ENCODE data around the gene TEK.
A peak's percentile ranks its signal among the peaks of the same experiment; 100 is the strongest.

Gene TEK

GRCh38 chr9:27258662-27259061, 149.6 kb downstream of the TEK start:
- no peak for DNase-seq

GRCh38 chr9:27260789-27261516, 151.9 kb downstream of the TEK start:
- DNase-seq = no peak

GRCh38 chr9:27261517-27262211, 152.6 kb downstream of the TEK start:
- no peak for DNase-seq

- no peak for DNase-seq
Observed at GRCh38 chr9:27272103-27272502, 163.1 kb downstream of the TEK start.

GRCh38 chr9:27273186-27273585, 164.2 kb downstream of the TEK start:
- no peak for DNase-seq

GRCh38 chr9:27276193-27277030, 167.4 kb downstream of the TEK start:
- peak; percentile 16 for DNase-seq

GRCh38 chr9:27278374-27278773, 169.3 kb downstream of the TEK start:
- DNase-seq = no peak

- no peak for DNase-seq
Observed at GRCh38 chr9:27279611-27280010, 170.6 kb downstream of the TEK start.

Measured in DMS 273 treated with DMSO at 0.1 percent for 48 hours (cell line).